ENCODE measurements around the gene AKT1. TPM values are rescaled to one million over a fixed set of nuclear protein-coding genes. Genes with fewer than 3 reads are reported as not detected.

The AKT1 gene
- total and polyA plus RNA-seq, 2 of the 13 experiments (the other 11 are each of a cell fraction or from before 2014, with no cell fraction given), result 96.2 to 116 TPM

DNA sequence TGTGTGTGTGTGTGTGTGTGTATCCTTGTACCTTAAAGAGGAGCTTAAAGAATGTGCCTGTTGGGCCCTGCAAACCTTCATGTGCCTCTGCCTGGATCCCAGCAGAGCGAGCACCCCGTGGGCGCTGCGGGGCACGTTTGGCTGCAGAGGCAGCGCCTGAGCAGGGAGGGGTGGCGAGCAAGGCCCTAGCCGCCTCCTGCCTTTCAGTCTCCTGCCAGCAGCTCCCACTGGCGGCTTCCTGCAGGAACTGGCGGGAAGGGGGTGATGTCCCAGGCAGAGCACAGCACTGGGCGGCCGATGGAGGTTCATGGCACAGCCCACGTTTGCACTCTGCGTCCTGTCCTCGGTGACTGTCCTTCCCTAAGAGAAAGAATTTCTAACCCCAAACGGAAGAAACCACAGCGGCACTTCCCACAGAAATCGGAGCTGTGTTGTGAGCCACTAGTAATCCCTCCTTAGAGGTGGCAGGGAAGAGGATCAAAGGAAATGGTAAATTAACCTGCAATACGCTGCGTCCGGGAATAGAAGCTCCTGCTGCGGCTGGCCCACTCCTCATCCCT, 25.2 kb upstream of the AKT1 start (continued):
- TF ChIP-seq SRSF1 (optimal IDR thresholded peaks at IDR 0.05; ENCODE audit: low read depth, low read length) (peak; percentile 97), SP140L (CRISPR knock-in tag; IDR thresholded peaks at IDR 0.05; ENCODE audit: borderline replicate concordance) (no peak), MAFG (CRISPR knock-in tag; IDR thresholded peaks at IDR 0.05) (no peak), ZIK1 (CRISPR knock-in tag; IDR thresholded peaks at IDR 0.05; ENCODE audit: borderline replicate concordance, low read depth) (0 out of 2 replicates have a peak, but pooled peaks have one; percentile 28), NR3C1 (CRISPR knock-in tag; IDR thresholded peaks at IDR 0.05) (no peak), SUZ12 (IDR thresholded peaks at IDR 0.05; ENCODE audit: low read depth, low read length) (no peak), EEA1 (CRISPR knock-in tag; IDR thresholded peaks at IDR 0.05; ENCODE audit: borderline replicate concordance) (no peak), ZFY (CRISPR knock-in tag; IDR thresholded peaks at IDR 0.05) (peak; percentile 71), SP4 (CRISPR knock-in tag; IDR thresholded peaks at IDR 0.05) (no peak; the same call in 1 of the 2 replicates), YY1 (IDR thresholded peaks at IDR 0.05; ENCODE audit: insufficient read depth, insufficient replicate concordance, low read depth, low read length) (peak; percentile 43), ZZZ3 (CRISPR knock-in tag; IDR thresholded peaks at IDR 0.05; ENCODE audit: borderline replicate concordance) (peak; percentile 76; the same call in 1 of the 2 replicates), MTA1 (CRISPR knock-in tag; IDR thresholded peaks at IDR 0.05; ENCODE audit: borderline replicate concordance) (no peak; the same call in 1 of the 2 replicates), NR1H2 (CRISPR knock-in tag; IDR thresholded peaks at IDR 0.05; ENCODE audit: borderline replicate concordance, low read depth) (no peak), KAT8 (CRISPR knock-in tag; IDR thresholded peaks at IDR 0.05) (peak; percentile 68), ZNF333 (CRISPR knock-in tag; IDR thresholded peaks at IDR 0.05; ENCODE audit: borderline replicate concordance) (peak; percentile 28; the same call in 1 of the 2 replicates), ZNF619 (CRISPR knock-in tag; IDR thresholded peaks at IDR 0.05) (0 out of 2 replicates have a peak, but pooled peaks have one; percentile 58), PAX8 (CRISPR knock-in tag; IDR thresholded peaks at IDR 0.05; ENCODE audit: borderline replicate concordance) (no peak), RFXAP (CRISPR knock-in tag; IDR thresholded peaks at IDR 0.05; ENCODE audit: borderline replicate concordance) (0 out of 2 replicates have a peak, but pooled peaks have one; percentile 36), ZNF713 (CRISPR knock-in tag; IDR thresholded peaks at IDR 0.05) (no peak), ZBTB38 (CRISPR knock-in tag; IDR thresholded peaks at IDR 0.05) (peak; percentile 51), FLYWCH1 (CRISPR knock-in tag; IDR thresholded peaks at IDR 0.05) (no peak)
- TF ChIP-seq, protein P1, sequence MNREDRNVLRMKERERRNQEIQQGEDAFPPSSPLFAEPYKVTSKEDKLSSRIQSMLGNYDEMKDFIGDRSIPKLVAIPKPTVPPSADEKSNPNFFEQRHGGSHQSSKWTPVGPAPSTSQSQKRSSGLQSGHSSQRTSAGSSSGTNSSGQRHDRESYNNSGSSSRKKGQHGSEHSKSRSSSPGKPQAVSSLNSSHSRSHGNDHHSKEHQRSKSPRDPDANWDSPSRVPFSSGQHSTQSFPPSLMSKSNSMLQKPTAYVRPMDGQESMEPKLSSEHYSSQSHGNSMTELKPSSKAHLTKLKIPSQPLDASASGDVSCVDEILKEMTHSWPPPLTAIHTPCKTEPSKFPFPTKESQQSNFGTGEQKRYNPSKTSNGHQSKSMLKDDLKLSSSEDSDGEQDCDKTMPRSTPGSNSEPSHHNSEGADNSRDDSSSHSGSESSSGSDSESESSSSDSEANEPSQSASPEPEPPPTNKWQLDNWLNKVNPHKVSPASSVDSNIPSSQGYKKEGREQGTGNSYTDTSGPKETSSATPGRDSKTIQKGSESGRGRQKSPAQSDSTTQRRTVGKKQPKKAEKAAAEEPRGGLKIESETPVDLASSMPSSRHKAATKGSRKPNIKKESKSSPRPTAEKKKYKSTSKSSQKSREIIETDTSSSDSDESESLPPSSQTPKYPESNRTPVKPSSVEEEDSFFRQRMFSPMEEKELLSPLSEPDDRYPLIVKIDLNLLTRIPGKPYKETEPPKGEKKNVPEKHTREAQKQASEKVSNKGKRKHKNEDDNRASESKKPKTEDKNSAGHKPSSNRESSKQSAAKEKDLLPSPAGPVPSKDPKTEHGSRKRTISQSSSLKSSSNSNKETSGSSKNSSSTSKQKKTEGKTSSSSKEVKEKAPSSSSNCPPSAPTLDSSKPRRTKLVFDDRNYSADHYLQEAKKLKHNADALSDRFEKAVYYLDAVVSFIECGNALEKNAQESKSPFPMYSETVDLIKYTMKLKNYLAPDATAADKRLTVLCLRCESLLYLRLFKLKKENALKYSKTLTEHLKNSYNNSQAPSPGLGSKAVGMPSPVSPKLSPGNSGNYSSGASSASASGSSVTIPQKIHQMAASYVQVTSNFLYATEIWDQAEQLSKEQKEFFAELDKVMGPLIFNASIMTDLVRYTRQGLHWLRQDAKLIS (CRISPR knock-in tag; IDR thresholded peaks at IDR 0.05), result no peak
- TF ChIP-seq, protein P2, sequence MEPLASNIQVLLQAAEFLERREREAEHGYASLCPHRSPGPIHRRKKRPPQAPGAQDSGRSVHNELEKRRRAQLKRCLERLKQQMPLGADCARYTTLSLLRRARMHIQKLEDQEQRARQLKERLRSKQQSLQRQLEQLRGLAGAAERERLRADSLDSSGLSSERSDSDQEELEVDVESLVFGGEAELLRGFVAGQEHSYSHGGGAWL (CRISPR knock-in tag; IDR thresholded peaks at IDR 0.05), result no peak
- TF ChIP-seq, protein P3, sequence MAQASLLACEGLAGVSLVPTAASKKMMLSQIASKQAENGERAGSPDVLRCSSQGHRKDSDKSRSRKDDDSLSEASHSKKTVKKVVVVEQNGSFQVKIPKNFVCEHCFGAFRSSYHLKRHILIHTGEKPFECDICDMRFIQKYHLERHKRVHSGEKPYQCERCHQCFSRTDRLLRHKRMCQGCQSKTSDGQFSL (CRISPR knock-in tag; IDR thresholded peaks at IDR 0.05), result peak; percentile 76
- TF ChIP-seq, protein P4, sequence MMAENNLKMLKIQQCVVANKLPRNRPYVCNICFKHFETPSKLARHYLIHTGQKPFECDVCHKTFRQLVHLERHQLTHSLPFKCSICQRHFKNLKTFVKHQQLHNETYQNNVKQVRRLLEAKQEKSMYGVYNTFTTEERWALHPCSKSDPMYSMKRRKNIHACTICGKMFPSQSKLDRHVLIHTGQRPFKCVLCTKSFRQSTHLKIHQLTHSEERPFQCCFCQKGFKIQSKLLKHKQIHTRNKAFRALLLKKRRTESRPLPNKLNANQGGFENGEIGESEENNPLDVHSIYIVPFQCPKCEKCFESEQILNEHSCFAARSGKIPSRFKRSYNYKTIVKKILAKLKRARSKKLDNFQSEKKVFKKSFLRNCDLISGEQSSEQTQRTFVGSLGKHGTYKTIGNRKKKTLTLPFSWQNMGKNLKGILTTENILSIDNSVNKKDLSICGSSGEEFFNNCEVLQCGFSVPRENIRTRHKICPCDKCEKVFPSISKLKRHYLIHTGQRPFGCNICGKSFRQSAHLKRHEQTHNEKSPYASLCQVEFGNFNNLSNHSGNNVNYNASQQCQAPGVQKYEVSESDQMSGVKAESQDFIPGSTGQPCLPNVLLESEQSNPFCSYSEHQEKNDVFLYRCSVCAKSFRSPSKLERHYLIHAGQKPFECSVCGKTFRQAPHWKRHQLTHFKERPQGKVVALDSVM (CRISPR knock-in tag; IDR thresholded peaks at IDR 0.05), result no peak
